HCT116 (cell line): ENCODE measurements around the gene ADCK1.

Source experiments
- CTCF ChIP-seq, 3 experiments: fragments of 200-600 bp in 1 of 3; sonication (generic) in 1 of 3; IDR thresholded peaks in 2 of 3; conservative IDR thresholded peaks in 1 of 3; 2 replicates each; pipeline ENCODE4 v1.5.1; 2012 to 2017; ENCODE audit warnings: low read depth in 2 of 3, low read length in 2 of 3, antibody characterized with exemption in 1 of 3, borderline replicate concordance in 1 of 3, control low read depth in 1 of 3, mild to moderate bottlenecking in 1 of 3, mixed read lengths in 1 of 3, mixed run types in 1 of 3, moderate library complexity in 1 of 3; ENCODE audit not compliant: insufficient read depth in 1 of 3
- YY1 ChIP-seq: IDR thresholded peaks from 2 replicates; pipeline ENCODE4 v1.6.1; 2011; ENCODE audit warnings: low read length, low read depth, moderate library complexity, mild to moderate bottlenecking; ENCODE audit not compliant: insufficient replicate concordance; ENCODE audit errors: extremely low read depth

GRCh38 chr14:77908847-77909246 is 108.9 kb downstream of the ADCK1 start:
- TF ChIP-seq CTCF (IDR thresholded peaks at IDR 0.05 in 2 of 3, conservative IDR thresholded peaks at IDR 0.05 in 1 of 3; ENCODE audit: borderline replicate concordance in 1 of 3, insufficient read depth in 1 of 3, low read depth in 2 of 3, low read length in 2 of 3) (no peak), YY1 (no peak)
